Measurements from ENCODE around the gene SUGCT.

- TF ChIP-seq CTCF (IDR thresholded peaks at IDR 0.05; ENCODE audit: insufficient read depth, low read length) (no peak), POLR2AphosphoS5 (IDR thresholded peaks at IDR 0.05; ENCODE audit: low read depth) (no peak)
These were observed 753.7 kb downstream of the SUGCT start for GRCh38 chr7:40888499-40888898.
